ENCODE data around the gene ZNF578. TPM values are rescaled to one million over a fixed set of nuclear protein-coding genes. Genes with fewer than 3 reads are reported as not detected.

Gene ZNF578
- total and polyA plus RNA-seq, 10 of the 15 experiments (the other 5 are each of a cell fraction or from before 2014, with no cell fraction given), result 0.10 to 0.43 (median 0.16) TPM; not detected in 4

DNA sequence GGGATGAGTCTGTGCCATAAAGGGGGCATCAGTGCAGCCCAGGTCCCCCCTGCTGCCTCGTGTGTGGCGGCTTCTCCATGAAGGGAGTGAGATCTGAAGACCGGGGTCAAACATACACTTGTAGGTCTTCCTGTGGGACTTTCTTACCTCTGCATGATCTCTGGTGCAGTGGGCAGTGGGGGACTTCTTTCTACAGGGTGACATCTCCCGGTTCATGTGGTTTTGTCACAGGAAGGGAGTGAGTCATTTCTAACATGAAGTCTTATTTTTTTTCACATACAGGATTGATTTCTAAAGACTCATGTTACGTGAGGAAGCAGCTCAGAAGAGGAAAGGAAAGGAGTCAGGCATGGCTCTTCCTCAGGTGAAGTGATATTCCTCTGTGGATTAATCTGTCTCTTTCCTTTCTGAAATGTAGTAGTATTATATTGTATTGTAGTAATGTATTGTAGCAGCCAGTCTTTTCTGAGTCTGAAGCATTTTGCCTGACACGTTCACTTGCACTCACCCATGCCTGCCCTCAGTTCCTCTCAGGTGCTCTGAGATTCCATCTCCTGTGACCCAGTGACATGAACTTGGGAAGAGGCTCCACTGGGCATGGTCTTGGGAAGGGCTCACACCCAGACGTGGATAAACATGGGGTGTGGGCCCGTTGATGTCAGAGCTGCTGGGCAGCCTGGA lies 89.8 kb downstream of the ZNF578 start (continued):
- peak; percentile 82 for TF ChIP-seq EED (IDR thresholded peaks at IDR 0.05; ENCODE audit: low read depth)
- peak; percentile 84 for TF ChIP-seq IKZF1 (conservative IDR thresholded peaks at IDR 0.05)
- peak; percentile 75; the same call in 1 of the 2 replicates for TF ChIP-seq IRF4 (IDR thresholded peaks at IDR 0.05; ENCODE audit: low read depth, low read length)
- TF ChIP-seq DPF2 (IDR thresholded peaks at IDR 0.05), result peak; percentile 87
- TF ChIP-seq YBX1 (IDR thresholded peaks at IDR 0.05), result no peak
- TF ChIP-seq, protein P1, sequence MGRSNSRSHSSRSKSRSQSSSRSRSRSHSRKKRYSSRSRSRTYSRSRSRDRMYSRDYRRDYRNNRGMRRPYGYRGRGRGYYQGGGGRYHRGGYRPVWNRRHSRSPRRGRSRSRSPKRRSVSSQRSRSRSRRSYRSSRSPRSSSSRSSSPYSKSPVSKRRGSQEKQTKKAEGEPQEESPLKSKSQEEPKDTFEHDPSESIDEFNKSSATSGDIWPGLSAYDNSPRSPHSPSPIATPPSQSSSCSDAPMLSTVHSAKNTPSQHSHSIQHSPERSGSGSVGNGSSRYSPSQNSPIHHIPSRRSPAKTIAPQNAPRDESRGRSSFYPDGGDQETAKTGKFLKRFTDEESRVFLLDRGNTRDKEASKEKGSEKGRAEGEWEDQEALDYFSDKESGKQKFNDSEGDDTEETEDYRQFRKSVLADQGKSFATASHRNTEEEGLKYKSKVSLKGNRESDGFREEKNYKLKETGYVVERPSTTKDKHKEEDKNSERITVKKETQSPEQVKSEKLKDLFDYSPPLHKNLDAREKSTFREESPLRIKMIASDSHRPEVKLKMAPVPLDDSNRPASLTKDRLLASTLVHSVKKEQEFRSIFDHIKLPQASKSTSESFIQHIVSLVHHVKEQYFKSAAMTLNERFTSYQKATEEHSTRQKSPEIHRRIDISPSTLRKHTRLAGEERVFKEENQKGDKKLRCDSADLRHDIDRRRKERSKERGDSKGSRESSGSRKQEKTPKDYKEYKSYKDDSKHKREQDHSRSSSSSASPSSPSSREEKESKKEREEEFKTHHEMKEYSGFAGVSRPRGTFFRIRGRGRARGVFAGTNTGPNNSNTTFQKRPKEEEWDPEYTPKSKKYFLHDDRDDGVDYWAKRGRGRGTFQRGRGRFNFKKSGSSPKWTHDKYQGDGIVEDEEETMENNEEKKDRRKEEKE (IDR thresholded peaks at IDR 0.05), result no peak
- TF ChIP-seq NBN (IDR thresholded peaks at IDR 0.05), result peak; percentile 48; the same call in 1 of the 2 replicates
- peak; percentile 43; the same call in 1 of the 2 replicates for TF ChIP-seq GABPA (IDR thresholded peaks at IDR 0.05; ENCODE audit: low read depth)
- TF ChIP-seq IKZF2 (IDR thresholded peaks at IDR 0.05), result peak; percentile 90 to 91
- peak; percentile 65; the same call in 1 of the 2 replicates for TF ChIP-seq ZNF384 (IDR thresholded peaks at IDR 0.05; ENCODE audit: borderline replicate concordance, low read depth, low read length)
- no peak for TF ChIP-seq CBX3 (IDR thresholded peaks at IDR 0.05; ENCODE audit: borderline replicate concordance, low read depth)
- TF ChIP-seq HDAC6 (IDR thresholded peaks at IDR 0.05; ENCODE audit: unreplicated experiment), result no peak
- TF ChIP-seq KAT2A (conservative IDR thresholded peaks at IDR 0.05; ENCODE audit: control insufficient read depth, low read depth, low read length), result no peak
- TF ChIP-seq MEF2A (IDR thresholded peaks at IDR 0.05; ENCODE audit: insufficient read depth, low read depth, low read length), result 0 out of 2 replicates have a peak, but pooled peaks have one; percentile 45
- TF ChIP-seq, protein P2, sequence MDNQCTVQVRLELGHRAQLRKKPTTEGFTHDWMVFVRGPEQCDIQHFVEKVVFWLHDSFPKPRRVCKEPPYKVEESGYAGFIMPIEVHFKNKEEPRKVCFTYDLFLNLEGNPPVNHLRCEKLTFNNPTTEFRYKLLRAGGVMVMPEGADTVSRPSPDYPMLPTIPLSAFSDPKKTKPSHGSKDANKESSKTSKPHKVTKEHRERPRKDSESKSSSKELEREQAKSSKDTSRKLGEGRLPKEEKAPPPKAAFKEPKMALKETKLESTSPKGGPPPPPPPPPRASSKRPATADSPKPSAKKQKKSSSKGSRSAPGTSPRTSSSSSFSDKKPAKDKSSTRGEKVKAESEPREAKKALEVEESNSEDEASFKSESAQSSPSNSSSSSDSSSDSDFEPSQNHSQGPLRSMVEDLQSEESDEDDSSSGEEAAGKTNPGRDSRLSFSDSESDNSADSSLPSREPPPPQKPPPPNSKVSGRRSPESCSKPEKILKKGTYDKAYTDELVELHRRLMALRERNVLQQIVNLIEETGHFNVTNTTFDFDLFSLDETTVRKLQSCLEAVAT (IDR thresholded peaks at IDR 0.05), result 0 out of 2 replicates have a peak, but pooled peaks have one; percentile 47
- no peak for TF ChIP-seq SRF (IDR thresholded peaks at IDR 0.05; ENCODE audit: low read depth in 2 of 2, low read length in 2 of 2)
- TF ChIP-seq, protein P3, sequence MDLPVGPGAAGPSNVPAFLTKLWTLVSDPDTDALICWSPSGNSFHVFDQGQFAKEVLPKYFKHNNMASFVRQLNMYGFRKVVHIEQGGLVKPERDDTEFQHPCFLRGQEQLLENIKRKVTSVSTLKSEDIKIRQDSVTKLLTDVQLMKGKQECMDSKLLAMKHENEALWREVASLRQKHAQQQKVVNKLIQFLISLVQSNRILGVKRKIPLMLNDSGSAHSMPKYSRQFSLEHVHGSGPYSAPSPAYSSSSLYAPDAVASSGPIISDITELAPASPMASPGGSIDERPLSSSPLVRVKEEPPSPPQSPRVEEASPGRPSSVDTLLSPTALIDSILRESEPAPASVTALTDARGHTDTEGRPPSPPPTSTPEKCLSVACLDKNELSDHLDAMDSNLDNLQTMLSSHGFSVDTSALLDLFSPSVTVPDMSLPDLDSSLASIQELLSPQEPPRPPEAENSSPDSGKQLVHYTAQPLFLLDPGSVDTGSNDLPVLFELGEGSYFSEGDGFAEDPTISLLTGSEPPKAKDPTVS (IDR thresholded peaks at IDR 0.05; ENCODE audit: low read depth, low read length), result no peak
- no peak for TF ChIP-seq CEBPB (IDR thresholded peaks at IDR 0.05; ENCODE audit: borderline replicate concordance in 1 of 2, low read depth in 2 of 2, low read length in 2 of 2)
- TF ChIP-seq TCF7 (IDR thresholded peaks at IDR 0.05; ENCODE audit: borderline replicate concordance), result peak; percentile 75; the same call in 1 of the 2 replicates
- TF ChIP-seq ETV6 (conservative IDR thresholded peaks at IDR 0.05 in 1 of 2, IDR thresholded peaks at IDR 0.05 in 1 of 2; ENCODE audit: borderline replicate concordance in 1 of 2, low read depth in 1 of 2), result peak in 1 of 2 experiments; percentile 93; a peak in 2 of 4 replicates
- peak; percentile 11; the same call in 1 of the 2 replicates for TF ChIP-seq RAD51 (IDR thresholded peaks at IDR 0.05)
- TF ChIP-seq, protein P4, sequence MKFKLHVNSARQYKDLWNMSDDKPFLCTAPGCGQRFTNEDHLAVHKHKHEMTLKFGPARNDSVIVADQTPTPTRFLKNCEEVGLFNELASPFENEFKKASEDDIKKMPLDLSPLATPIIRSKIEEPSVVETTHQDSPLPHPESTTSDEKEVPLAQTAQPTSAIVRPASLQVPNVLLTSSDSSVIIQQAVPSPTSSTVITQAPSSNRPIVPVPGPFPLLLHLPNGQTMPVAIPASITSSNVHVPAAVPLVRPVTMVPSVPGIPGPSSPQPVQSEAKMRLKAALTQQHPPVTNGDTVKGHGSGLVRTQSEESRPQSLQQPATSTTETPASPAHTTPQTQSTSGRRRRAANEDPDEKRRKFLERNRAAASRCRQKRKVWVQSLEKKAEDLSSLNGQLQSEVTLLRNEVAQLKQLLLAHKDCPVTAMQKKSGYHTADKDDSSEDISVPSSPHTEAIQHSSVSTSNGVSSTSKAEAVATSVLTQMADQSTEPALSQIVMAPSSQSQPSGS (IDR thresholded peaks at IDR 0.05; ENCODE audit: low read length), result peak; percentile 51
- TF ChIP-seq ATF7 (IDR thresholded peaks at IDR 0.05; ENCODE audit: low read depth), result peak; percentile 78
- TF ChIP-seq CREB1 (IDR thresholded peaks at IDR 0.05; ENCODE audit: low read depth), result 0 out of 2 replicates have a peak, but pooled peaks have one; percentile 40
